Caco-2 (cell line): ENCODE data around the gene TCHP. TPM values are rescaled to one million over a fixed set of nuclear protein-coding genes. Genes with fewer than 3 reads are reported as not detected.
A peak's percentile ranks its signal among the peaks of the same experiment; 100 is the strongest.
"Not testable (repeated sequence)": the region's sequence is repeated elsewhere in the genome, so short reads cannot be mapped to it uniquely, and the experiment has no call there.

Source experiments
- BruUV-seq: library from RNA; stranded (reverse); fragments of 400-500 nt; replicated peaks from 2 replicates; lab custom pipeline; 2021; lab: Mats Ljungman, UMichigan
- CTCF ChIA-PET: fragments of 300-600 bp; sonication (Branson Sonifier 250); formaldehyde crosslinking; loops from one replicate; lab custom pipeline; 2022; ENCODE audit warnings: antibody characterized with exemption; lab: Charles Lee
- POLR2A ChIA-PET: fragments of 300-600 bp; sonication (Branson Sonifier 250); formaldehyde crosslinking; loops from one replicate; lab custom pipeline; 2022; ENCODE audit warnings: antibody characterized with exemption; lab: Charles Lee
- DNase-seq, 2 experiments: peaks; one replicate each; pipeline versions ENCODE4 v3.0.0 to v3.0.0-alpha.2; 2020 to 2022
- H3K27me3 ChIP-seq: replicated peaks from 2 replicates; pipeline ENCODE4 v1.6.0; 2011; ENCODE audit warnings: low read length; ENCODE audit not compliant: control insufficient read depth, insufficient read depth
- H3K36me3 ChIP-seq: 2 replicates; pipeline ENCODE4 v1.5.1; 2011; ENCODE audit warnings: low read length; ENCODE audit not compliant: control insufficient read depth, insufficient read depth
- H3K4me1 ChIP-seq: fragments of 250-450 bp; sonication (Bioruptor Pico); 2 replicates; pipeline ENCODE4 v1.5.1; 2020; ENCODE audit warnings: mild to moderate bottlenecking
- H3K4me3 ChIP-seq: 2 replicates; pipeline ENCODE4 v1.5.1; 2011; ENCODE audit warnings: low read depth, mild to moderate bottlenecking, control low read depth, low read length
- H3K9me3 ChIP-seq: fragments of 250-450 bp; sonication (Bioruptor Pico); 2 replicates; pipeline ENCODE4 v1.5.1; 2020; ENCODE audit warnings: mild to moderate bottlenecking, moderate library complexity
- H3K27ac Mint-ChIP-seq: one replicate; pipeline ENCODE4 v1.8.0; 2022; ENCODE audit warnings: mixed read lengths; ENCODE audit not compliant: unreplicated experiment
- H3K27me3 Mint-ChIP-seq: one replicate; pipeline ENCODE4 v1.8.0; 2022; ENCODE audit warnings: mixed read lengths; ENCODE audit not compliant: insufficient read depth, unreplicated experiment
- H3K36me3 Mint-ChIP-seq: one replicate; pipeline ENCODE4 v1.8.0; 2022; ENCODE audit warnings: mild to moderate bottlenecking, mixed read lengths; ENCODE audit not compliant: insufficient read depth, unreplicated experiment
- H3K4me1 Mint-ChIP-seq: one replicate; pipeline ENCODE4 v1.8.0; 2022; ENCODE audit warnings: low read depth, mixed read lengths; ENCODE audit not compliant: unreplicated experiment
- H3K4me3 Mint-ChIP-seq: one replicate; pipeline ENCODE4 v1.8.0; 2022; ENCODE audit warnings: mild to moderate bottlenecking, moderate library complexity, mixed read lengths; ENCODE audit not compliant: unreplicated experiment
- H3K9me3 Mint-ChIP-seq: one replicate; pipeline ENCODE4 v1.8.0; 2022; ENCODE audit warnings: mixed read lengths; ENCODE audit not compliant: unreplicated experiment
- intact Hi-C: fragments of 100-400 bp; cut with micrococcal nuclease; formaldehyde crosslinking; loops from one replicate; pipeline ENCODE4 v1.10.0; 2022; ENCODE audit not compliant: unreplicated experiment
- total RNA-seq: library from RNA; stranded (reverse); gene quantifications from 2 replicates; pipeline ENCODE4 v1.2.3, GENCODE V29; 2022
- TF ChIP-seq, protein P1 (sequence below), 2 experiments: fragments of 200-600 bp in 1 of 2; IDR thresholded peaks; 1 replicate in 1 of 2; 2 replicates in 1 of 2; pipeline versions ENCODE4 v1.5.1 to v1.8.0; 2011 to 2022; ENCODE audit warnings: antibody characterized with exemption in 1 of 2, control low read depth in 1 of 2, inconsistent platforms in 1 of 2, low read depth in 1 of 2, low read length in 1 of 2, mild to moderate bottlenecking in 1 of 2, moderate library complexity in 1 of 2; ENCODE audit not compliant: insufficient read depth in 1 of 2, severe bottlenecking in 1 of 2, unreplicated experiment in 1 of 2

Gene TCHP
- total RNA-seq, 1 experiment from 2014 or later: 17.7 TPM

- intact Hi-C loops: no loop called here
- CTCF ChIA-PET: interaction anchor here (1.0 kb wide), 1 partner anchor 17 kb away, joined by 3 read pairs; no protein-coding TSS in a partner anchor
- no peak for DNase-seq
Measured at GRCh38 chr12:109861689-109862314, 38.3 kb upstream of the TCHP start.

GRCh38 chr12:109862491-109862890 lies 37.6 kb upstream of the TCHP start:
- H3K27me3 ChIP-seq, H3K9me3 ChIP-seq, DNase-seq, H3K4me1 Mint-ChIP-seq, H3K27ac Mint-ChIP-seq, H3K9me3 Mint-ChIP-seq, intact Hi-C loops, POLR2A ChIA-PET, H3K27me3 Mint-ChIP-seq, H3K4me3 ChIP-seq, H3K4me3 Mint-ChIP-seq, H3K36me3 Mint-ChIP-seq, BruUV-seq, H3K36me3 ChIP-seq: not testable (repeated sequence)
- CTCF ChIA-PET: interaction anchor here (1.0 kb wide), 1 partner anchor 17 kb away, joined by 3 read pairs; no protein-coding TSS in a partner anchor
- H3K4me1 ChIP-seq: peaks cover 15% of the 10 kb centered on the region

More at GRCh38 chr12:109861689-109862314, 38.3 kb upstream of the TCHP start:
- Histone ChIP-seq H3K4me1 (peaks cover 15% of the 10 kb centered on the region), H3K27me3 (no peaks in the 10 kb centered on the region), H3K4me3 (no peak overlapping the region), H3K36me3 (0 out of 2 replicates have a peak, but pooled peaks cover 1% of the 10 kb centered on the region), H3K9me3 (no peaks in the 10 kb centered on the region)
- BruUV-seq: no TSS peak
- Mint-ChIP-seq H3K4me3 (no peak overlapping the region), H3K9me3 (no peaks in the 10 kb centered on the region), H3K36me3 (peaks cover 5% of the 10 kb centered on the region), H3K27me3 (no peaks in the 10 kb centered on the region), H3K27ac (no peak overlapping the region), H3K4me1 (peaks cover 8% of the 10 kb centered on the region)
- TF ChIP-seq, protein P1, sequence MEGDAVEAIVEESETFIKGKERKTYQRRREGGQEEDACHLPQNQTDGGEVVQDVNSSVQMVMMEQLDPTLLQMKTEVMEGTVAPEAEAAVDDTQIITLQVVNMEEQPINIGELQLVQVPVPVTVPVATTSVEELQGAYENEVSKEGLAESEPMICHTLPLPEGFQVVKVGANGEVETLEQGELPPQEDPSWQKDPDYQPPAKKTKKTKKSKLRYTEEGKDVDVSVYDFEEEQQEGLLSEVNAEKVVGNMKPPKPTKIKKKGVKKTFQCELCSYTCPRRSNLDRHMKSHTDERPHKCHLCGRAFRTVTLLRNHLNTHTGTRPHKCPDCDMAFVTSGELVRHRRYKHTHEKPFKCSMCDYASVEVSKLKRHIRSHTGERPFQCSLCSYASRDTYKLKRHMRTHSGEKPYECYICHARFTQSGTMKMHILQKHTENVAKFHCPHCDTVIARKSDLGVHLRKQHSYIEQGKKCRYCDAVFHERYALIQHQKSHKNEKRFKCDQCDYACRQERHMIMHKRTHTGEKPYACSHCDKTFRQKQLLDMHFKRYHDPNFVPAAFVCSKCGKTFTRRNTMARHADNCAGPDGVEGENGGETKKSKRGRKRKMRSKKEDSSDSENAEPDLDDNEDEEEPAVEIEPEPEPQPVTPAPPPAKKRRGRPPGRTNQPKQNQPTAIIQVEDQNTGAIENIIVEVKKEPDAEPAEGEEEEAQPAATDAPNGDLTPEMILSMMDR (IDR thresholded peaks at IDR 0.05; ENCODE audit: insufficient read depth in 1 of 2, low read depth in 1 of 2, low read length in 1 of 2, severe bottlenecking in 1 of 2, unreplicated experiment in 1 of 2): no peak
- POLR2A ChIA-PET: no interaction called here

- DNase-seq: peak; percentile 24 to 52
- ChIA-PET POLR2A (no interaction called here), CTCF (interaction anchor here (0.8 kb wide), 1 partner anchor 11 kb away, joined by 3 read pairs; no protein-coding TSS in a partner anchor)
- intact Hi-C loops: no loop called here
- peaks cover 8% of the 10 kb centered on the region for H3K4me1 Mint-ChIP-seq
- H3K36me3 ChIP-seq: no peaks in the 10 kb centered on the region
- BruUV-seq: no TSS peak
- H3K27me3 Mint-ChIP-seq: no peaks in the 10 kb centered on the region
- H3K4me1 ChIP-seq: peaks cover 15% of the 10 kb centered on the region
- no peaks in the 10 kb centered on the region for H3K9me3 Mint-ChIP-seq
- no peak overlapping the region for H3K4me3 ChIP-seq
- H3K27ac Mint-ChIP-seq: peak overlapping the region; percentile 57
- H3K9me3 ChIP-seq: no peaks in the 10 kb centered on the region
- H3K36me3 Mint-ChIP-seq: no peaks in the 10 kb centered on the region
- TF ChIP-seq, protein P1 (IDR thresholded peaks at IDR 0.05; ENCODE audit: insufficient read depth in 1 of 2, low read depth in 1 of 2, low read length in 1 of 2, severe bottlenecking in 1 of 2, unreplicated experiment in 1 of 2): no peak
- no peak overlapping the region for H3K4me3 Mint-ChIP-seq
- no peaks in the 10 kb centered on the region for H3K27me3 ChIP-seq
Measured at GRCh38 chr12:109863847-109864712, 36.0 kb upstream of the TCHP start.
